KMS-11 (cell line): ENCODE data around the gene RPL14.

Experiments used
- H2AFZ ChIP-seq: fragments of 200-600 bp; sonication (generic); 2 replicates; pipeline ENCODE4 v1.6.1; 2016; ENCODE audit warnings: antibody characterized with exemption, mixed run types, low read depth
- H3K27ac ChIP-seq: fragments of 200-600 bp; sonication (generic); 2 replicates; pipeline ENCODE4 v1.6.1; 2016; ENCODE audit warnings: mild to moderate bottlenecking, mixed run types
- H3K27me3 ChIP-seq: fragments of 200-600 bp; sonication (generic); 2 replicates; pipeline ENCODE4 v1.6.1; 2017; ENCODE audit warnings: mild to moderate bottlenecking, low read depth, mixed run types, moderate library complexity; ENCODE audit not compliant: insufficient read depth
- H3K36me3 ChIP-seq: fragments of 200-600 bp; sonication (generic); 2 replicates; pipeline ENCODE4 v1.6.1; 2017; ENCODE audit warnings: mild to moderate bottlenecking, mixed run types; ENCODE audit not compliant: insufficient read depth
- H3K4me1 ChIP-seq: fragments of 200-600 bp; sonication (generic); 2 replicates; pipeline ENCODE4 v1.6.1; 2016; ENCODE audit warnings: mild to moderate bottlenecking, low read depth, mixed run types; ENCODE audit not compliant: poor library complexity, severe bottlenecking
- H3K4me2 ChIP-seq: fragments of 200-600 bp; sonication (generic); 2 replicates; pipeline ENCODE4 v1.7.0; 2016; ENCODE audit warnings: mild to moderate bottlenecking, mixed run types
- H3K4me3 ChIP-seq: fragments of 200-600 bp; sonication (generic); IDR thresholded peaks from 2 replicates; pipeline ENCODE4 v1.6.1; 2017; ENCODE audit warnings: low read depth, low read length, mixed read lengths; ENCODE audit not compliant: insufficient read depth
- H3K79me2 ChIP-seq: fragments of 200-600 bp; sonication (generic); 2 replicates; pipeline ENCODE4 v1.6.1; 2016; ENCODE audit warnings: low read depth, mixed run types; ENCODE audit not compliant: insufficient read depth
- H3K9ac ChIP-seq: fragments of 200-600 bp; sonication (generic); 2 replicates; pipeline ENCODE4 v1.6.1; 2016; ENCODE audit warnings: mild to moderate bottlenecking, mixed run types
- H4K20me1 ChIP-seq: fragments of 200-600 bp; sonication (generic); 2 replicates; pipeline ENCODE4 v1.6.1; 2016; ENCODE audit warnings: mild to moderate bottlenecking, mixed run types; ENCODE audit not compliant: insufficient read depth
- CTCF ChIP-seq: fragments of 200-600 bp; sonication (generic); conservative IDR thresholded peaks from 2 replicates; pipeline ENCODE4 v1.6.1; 2017; ENCODE audit warnings: low read depth, mild to moderate bottlenecking, antibody characterized with exemption, low read length, moderate library complexity, mixed read lengths

Gene RPL14

GRCh38 chr3:40422861-40423260 is 34.3 kb upstream of the RPL14 start:
- Histone ChIP-seq H3K36me3 (no peaks in the 10 kb centered on the region), H3K4me1 (no peaks in the 10 kb centered on the region), H4K20me1 (no peaks in the 10 kb centered on the region), H3K9ac (no peak overlapping the region), H3K4me3 (no peak overlapping the region), H3K4me2 (no peak overlapping the region), H3K79me2 (no peaks in the 10 kb centered on the region), H2AFZ (no peak overlapping the region), H3K27ac (no peak overlapping the region), H3K27me3 (no peaks in the 10 kb centered on the region)
- no peak for TF ChIP-seq CTCF

- Histone ChIP-seq H3K27me3 (no peaks in the 10 kb centered on the region), H2AFZ (no peak overlapping the region), H4K20me1 (no peaks in the 10 kb centered on the region), H3K4me2 (no peak overlapping the region), H3K9ac (no peak overlapping the region), H3K4me1 (no peaks in the 10 kb centered on the region), H3K4me3 (no peak overlapping the region), H3K27ac (no peak overlapping the region), H3K79me2 (no peaks in the 10 kb centered on the region), H3K36me3 (no peaks in the 10 kb centered on the region)
- no peak for TF ChIP-seq CTCF
Measured at GRCh38 chr3:40427045-40427669, 30.0 kb upstream of the RPL14 start.

GRCh38 chr3:40432793-40433192 is 24.3 kb upstream of the RPL14 start:
- Histone ChIP-seq H3K4me2 (no peak overlapping the region), H3K4me3 (no peak overlapping the region), H3K4me1 (no peaks in the 10 kb centered on the region), H2AFZ (no peak overlapping the region), H3K36me3 (no peaks in the 10 kb centered on the region), H3K27me3 (no peaks in the 10 kb centered on the region), H3K79me2 (no peaks in the 10 kb centered on the region), H4K20me1 (no peaks in the 10 kb centered on the region), H3K27ac (no peak overlapping the region), H3K9ac (no peak overlapping the region)
- TF ChIP-seq CTCF, result no peak

- no peak overlapping the region for H3K9ac ChIP-seq
- no peak overlapping the region for H3K4me2 ChIP-seq
- H4K20me1 ChIP-seq, result no peaks in the 10 kb centered on the region
- H3K36me3 ChIP-seq, result no peaks in the 10 kb centered on the region
- no peaks in the 10 kb centered on the region for H3K4me1 ChIP-seq
- no peaks in the 10 kb centered on the region for H3K27me3 ChIP-seq
- H3K4me3 ChIP-seq, result no peak overlapping the region
- H3K79me2 ChIP-seq, result no peaks in the 10 kb centered on the region
- H3K27ac ChIP-seq, result no peak overlapping the region
- no peak overlapping the region for H2AFZ ChIP-seq
- no peak for TF ChIP-seq CTCF
Measured at GRCh38 chr3:40437889-40438288, 19.2 kb upstream of the RPL14 start.
